Measurements from ENCODE around the gene ZFAND6. TPM values are rescaled to one million over a fixed set of nuclear protein-coding genes. Genes with fewer than 3 reads are reported as not detected.

Gene ZFAND6
- total and polyA plus RNA-seq, 10 of the 15 experiments (the other 5 are each of a cell fraction or from before 2014, with no cell fraction given) = 78.9 to 179 (median 135) TPM

DNA sequence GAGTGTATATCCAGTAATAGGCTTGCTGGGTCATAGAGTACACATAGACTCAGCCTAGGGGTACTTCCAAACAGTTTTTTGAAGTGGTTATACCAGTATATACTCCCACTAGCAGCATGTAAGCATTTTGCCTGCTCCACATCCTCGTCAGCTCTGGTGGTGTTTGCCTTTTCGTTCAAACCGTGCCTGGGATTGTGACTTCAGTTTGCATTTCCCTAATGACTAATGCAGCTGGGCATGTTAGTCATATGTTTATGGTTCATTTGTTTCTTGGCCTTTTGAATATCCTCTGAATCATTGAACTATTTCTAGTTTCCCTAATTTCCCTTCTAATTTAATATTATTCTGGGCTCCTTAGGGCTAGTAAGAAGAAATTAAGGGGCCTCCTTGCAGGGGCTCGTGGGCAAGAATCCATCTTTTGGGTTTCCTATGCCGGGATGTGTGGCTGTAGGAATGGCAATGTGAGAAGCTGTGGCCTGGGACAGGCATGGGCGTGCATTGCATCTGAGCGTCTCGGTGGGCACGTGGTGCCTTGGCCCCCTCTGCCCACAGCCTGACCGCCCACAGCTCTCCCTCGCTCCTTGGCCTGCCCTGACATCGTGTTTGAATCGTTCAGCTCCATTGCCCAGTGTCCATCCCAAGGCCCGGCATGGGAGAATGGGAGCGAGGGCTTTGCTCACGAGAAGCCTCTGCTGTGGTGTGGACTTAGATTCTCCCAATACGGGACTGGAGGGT, 119.7 kb downstream of the ZFAND6 start:
- Histone ChIP-seq H3K4me1 (ENCODE audit: control insufficient read depth, insufficient read depth, low read length) (no peaks in the 10 kb centered on the region), H3K79me2 (ENCODE audit: control insufficient read depth, insufficient read depth, low read length) (no peaks in the 10 kb centered on the region), H3K4me2 (ENCODE audit: control insufficient read depth, insufficient read depth) (no peak overlapping the region), H2AFZ (ENCODE audit: control insufficient read depth, low read depth, low read length) (no peak overlapping the region), H3K36me3 (ENCODE audit: control insufficient read depth in 2 of 2, insufficient read depth in 2 of 2, low read length in 1 of 2) (peaks cover 0 to 5% of the 10 kb centered on the region in 2 experiments; a peak in 3 of 4 replicates), H3K9me3 (replicated peaks; ENCODE audit: control insufficient read depth, insufficient read depth, low read length) (no peaks in the 10 kb centered on the region), H3K27ac (ENCODE audit: control insufficient read depth, insufficient read depth) (no peak overlapping the region), H4K20me1 (ENCODE audit: control insufficient read depth, insufficient read depth) (no peaks in the 10 kb centered on the region), H3K4me3 (no peak overlapping the region), H3K27me3 (replicated peaks in 1 of 2; ENCODE audit: control insufficient read depth in 2 of 2, insufficient read depth in 2 of 2, low read length in 1 of 2) (no peaks in the 10 kb centered on the region), H3K9ac (ENCODE audit: control insufficient read depth, insufficient read depth, low read length) (no peak overlapping the region)
- DNase-seq (ENCODE audit: low read depth, low spot score) (no peak), FAIRE-seq (no peak), ATAC-seq (no peak)
- WGBS (ENCODE audit: insufficient coverage, insufficient replicate concordance, low lambda C conversion rate, missing lambda C conversion rate) = 68% methylated on average over 17 of the region's 17 CpGs
- BruUV-seq (replicated peaks) = no TSS peak
- in situ Hi-C loops (cut with MboI) (loop anchor here (10.0 kb wide), 2 partner anchors 404 to 794 kb away; no protein-coding TSS in a partner anchor), intact Hi-C loops (cut with micrococcal nuclease; ENCODE audit: unreplicated experiment) (loop anchor here (10.0 kb wide), 2 partner anchors 284 to 404 kb away; partner anchors contain the start of gene MTHFS)
- CTCF ChIA-PET = interaction anchor here (0.6 kb wide), 1 partner anchor 326 kb away, joined by 3 read pairs; no protein-coding TSS in a partner anchor
- POLR2A ChIA-PET = no interaction called here
- TF ChIP-seq ATF7 (IDR thresholded peaks at IDR 0.05; ENCODE audit: low read depth) (no peak), NFXL1 (IDR thresholded peaks at IDR 0.05; ENCODE audit: borderline replicate concordance) (no peak), TCF7 (IDR thresholded peaks at IDR 0.05; ENCODE audit: borderline replicate concordance) (no peak), MAX (IDR thresholded peaks at IDR 0.05; ENCODE audit: low read depth, low read length) (no peak), BMI1 (IDR thresholded peaks at IDR 0.05; ENCODE audit: borderline replicate concordance) (no peak), JUND (IDR thresholded peaks at IDR 0.05; ENCODE audit: low read depth, low read length) (no peak), PKNOX1 (IDR thresholded peaks at IDR 0.05) (no peak), MXI1 (IDR thresholded peaks at IDR 0.05; ENCODE audit: low read depth, low read length) (no peak), ZBTB33 (IDR thresholded peaks at IDR 0.05) (no peak), ELK1 (IDR thresholded peaks at IDR 0.05; ENCODE audit: low read depth, low read length) (no peak), KDM1A (IDR thresholded peaks at IDR 0.05; ENCODE audit: borderline replicate concordance) (no peak), BCL3 (IDR thresholded peaks at IDR 0.05; ENCODE audit: borderline replicate concordance, insufficient read depth, low read depth, low read length, poor library complexity, severe bottlenecking) (no peak), PML (IDR thresholded peaks at IDR 0.05; ENCODE audit: low read length) (no peak), MTA3 (IDR thresholded peaks at IDR 0.05; ENCODE audit: borderline replicate concordance, low read length) (no peak)
- TF ChIP-seq, protein P1, sequence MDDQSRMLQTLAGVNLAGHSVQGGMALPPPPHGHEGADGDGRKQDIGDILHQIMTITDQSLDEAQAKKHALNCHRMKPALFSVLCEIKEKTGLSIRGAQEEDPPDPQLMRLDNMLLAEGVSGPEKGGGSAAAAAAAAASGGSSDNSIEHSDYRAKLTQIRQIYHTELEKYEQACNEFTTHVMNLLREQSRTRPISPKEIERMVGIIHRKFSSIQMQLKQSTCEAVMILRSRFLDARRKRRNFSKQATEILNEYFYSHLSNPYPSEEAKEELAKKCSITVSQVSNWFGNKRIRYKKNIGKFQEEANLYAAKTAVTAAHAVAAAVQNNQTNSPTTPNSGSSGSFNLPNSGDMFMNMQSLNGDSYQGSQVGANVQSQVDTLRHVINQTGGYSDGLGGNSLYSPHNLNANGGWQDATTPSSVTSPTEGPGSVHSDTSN (IDR thresholded peaks at IDR 0.05; ENCODE audit: insufficient replicate concordance, low read depth, low read length) = no peak
- SMC1A ChIA-PET (ENCODE audit: uncharacterized antibody, unreplicated experiment) = no interaction called here
- RAD21 ChIA-PET (ENCODE audit: unreplicated experiment) = no interaction called here

All from GM12878 (cell line).